Endothelial cell of umbilical vein (primary cell): ENCODE data around the gene DDX51. TPM values are rescaled to one million over a fixed set of nuclear protein-coding genes. Genes with fewer than 3 reads are reported as not detected.

ENCODE experiments used
- BruUV-seq: library from RNA; stranded (reverse); fragments of 400-500 nt; replicated peaks from 2 replicates; lab custom pipeline; 2021; lab: Mats Ljungman, UMichigan
- CTCF ChIA-PET: fragments of 300-600, 350-600 bp; sonication (Branson Sonifier 250); formaldehyde crosslinking; loops from one replicate; lab custom pipeline; 2021; ENCODE audit warnings: antibody characterized with exemption, inconsistent platforms; lab: Charles Lee
- POLR2A ChIA-PET: fragments of 300-600, 350-600 bp; sonication (Branson Sonifier 250); formaldehyde crosslinking; loops from one replicate; lab custom pipeline; 2021; ENCODE audit warnings: antibody characterized with exemption, inconsistent platforms; lab: Charles Lee
- DNase-seq: peaks from one replicate; pipeline ENCODE4 v3.0.0-alpha.2; 2011; ENCODE audit warnings: low read depth, low spot score
- FAIRE-seq: peaks from 2 replicates; lab custom pipeline; 2011; peaks lifted over from hg19 to GRCh38; lab: Jason Lieb, UNC
- H2AFZ ChIP-seq: 2 replicates; pipeline ENCODE4 v1.6.0; 2012; ENCODE audit warnings: low read depth, low read length, control low read depth, inconsistent platforms
- H3K27ac ChIP-seq: 2 replicates; pipeline ENCODE4 v1.5.1; 2011; ENCODE audit warnings: low read depth, mild to moderate bottlenecking, control low read depth, low read length, moderate library complexity; ENCODE audit not compliant: insufficient read depth
- H3K27me3 ChIP-seq, 2 experiments: 2 replicates each; pipeline versions ENCODE4 v1.6.0 to v1.6.1; 2011; ENCODE audit warnings: low read length in 2 of 2, mixed read lengths in 1 of 2; ENCODE audit not compliant: control insufficient read depth in 2 of 2, insufficient read depth in 2 of 2
- H3K36me3 ChIP-seq, 2 experiments: 2 replicates in 1 of 2; 3 replicates in 1 of 2; pipeline ENCODE4 v1.5.1; 2011; ENCODE audit warnings: low read length in 2 of 2, mild to moderate bottlenecking in 1 of 2, moderate library complexity in 1 of 2; ENCODE audit not compliant: control insufficient read depth in 2 of 2, insufficient read depth in 2 of 2; ENCODE audit errors: extremely low read depth in 1 of 2
- H3K4me1 ChIP-seq: 3 replicates; pipeline ENCODE4 v1.5.1; 2011; ENCODE audit warnings: mild to moderate bottlenecking, low read length; ENCODE audit not compliant: control insufficient read depth, insufficient read depth; ENCODE audit errors: extremely low read depth
- H3K4me2 ChIP-seq: 2 replicates; pipeline ENCODE4 v1.6.1; 2011; ENCODE audit warnings: low read length, control low read depth, mixed read lengths; ENCODE audit not compliant: insufficient read depth
- H3K4me3 ChIP-seq, 3 experiments: fragments of 200-600 bp in 1 of 3; sonication (generic), shearing (Covaris generic) in 1 of 3; replicated peaks in 1 of 3; 2 replicates each; pipeline ENCODE4 v1.5.1; 2011 to 2016; ENCODE audit warnings: control low read depth in 3 of 3, low read length in 3 of 3, mild to moderate bottlenecking in 2 of 3, inconsistent platforms in 1 of 3, low read depth in 1 of 3, moderate library complexity in 1 of 3; ENCODE audit not compliant: insufficient read depth in 1 of 3
- H3K79me2 ChIP-seq: 2 replicates; pipeline ENCODE4 v1.6.0; 2012; ENCODE audit warnings: low read length, inconsistent platforms; ENCODE audit not compliant: control insufficient read depth, insufficient read depth
- H3K9ac ChIP-seq: replicated peaks from 2 replicates; pipeline ENCODE3; 2011; ENCODE audit warnings: low read length, control low read depth; ENCODE audit not compliant: insufficient read depth; ENCODE audit errors: extremely low read depth
- H3K9me1 ChIP-seq: replicated peaks from 3 replicates; pipeline ENCODE4 v1.6.0; 2011; ENCODE audit warnings: mild to moderate bottlenecking, low read length; ENCODE audit not compliant: control insufficient read depth, insufficient read depth; ENCODE audit errors: extremely low read depth
- H3K9me3 ChIP-seq: replicated peaks from 2 replicates; pipeline ENCODE4 v1.5.1; 2012; ENCODE audit warnings: low read length, inconsistent platforms; ENCODE audit not compliant: control insufficient read depth, insufficient read depth
- H4K20me1 ChIP-seq: replicated peaks from 2 replicates; pipeline ENCODE3; 2011; ENCODE audit warnings: mild to moderate bottlenecking, low read length; ENCODE audit not compliant: control insufficient read depth, insufficient read depth; ENCODE audit errors: extremely low read depth
- CTCF ChIP-seq, 2 donors: IDR thresholded peaks; 1 replicate in 1 of 2; 2 replicates in 1 of 2; pipeline ENCODE4 v1.5.1; 2011; ENCODE audit warnings: low read length in 2 of 2, mild to moderate bottlenecking in 2 of 2, moderate library complexity in 2 of 2, control low read depth in 1 of 2, inconsistent platforms in 1 of 2, low read depth in 1 of 2; ENCODE audit not compliant: insufficient read depth in 1 of 2; ENCODE audit errors: extremely low read depth in 1 of 2
- EZH2 ChIP-seq: IDR thresholded peaks from 2 replicates; pipeline ENCODE4 v1.6.1; 2012; ENCODE audit warnings: borderline replicate concordance, low read depth, mild to moderate bottlenecking, moderate library complexity, low read length, inconsistent platforms; ENCODE audit not compliant: severe bottlenecking
- MYC ChIP-seq: IDR thresholded peaks from one replicate; pipeline ENCODE4 v1.6.1; 2011; ENCODE audit warnings: mild to moderate bottlenecking, low read depth, low read length
- POLR2A ChIP-seq: IDR thresholded peaks from 2 replicates; pipeline ENCODE4 v1.6.1; 2012; ENCODE audit warnings: low read depth, mild to moderate bottlenecking, control low read depth, low read length
- dilution Hi-C: fragments of 300-500 bp; cut with MboI; formaldehyde crosslinking; loops from one replicate; pipeline ENCODE4 v1.15.0; 2019; ENCODE audit warnings: low sequenced_read_pairs; ENCODE audit not compliant: extremely low pct_ligation_motif_present
- intact Hi-C: fragments of 100-400 bp; cut with micrococcal nuclease; formaldehyde crosslinking; loops from one replicate; pipeline ENCODE4 v1.10.0; 2022
- polyA plus RNA-seq, 4 experiments: library from polyadenylated mRNA; depleted of rRNA in 3 of 4; stranded (reverse) in 3 of 4; unstranded in 1 of 4; fragments of >200 nt; gene quantifications; 2 replicates each; pipeline versions ENCODE4 v1.2.1 to v1.2.3, GENCODE V29; 2011 to 2012; ENCODE audit warnings: missing spikeins in 1 of 4
- total RNA-seq: library from RNA; stranded (reverse); gene quantifications from 2 replicates; pipeline ENCODE4 v1.2.3, GENCODE V29; 2021

The DDX51 gene
- total and polyA plus RNA-seq, 2 donors (not counting 3 experiments of a cell fraction or from before 2014, with no cell fraction given), result 11.4 to 23.5 TPM

GRCh38 chr12:132095520-132096409, 48.4 kb downstream of the DDX51 start:
- POLR2A ChIA-PET, result no interaction called here
- no peaks in the 10 kb centered on the region for H3K9me3 ChIP-seq
- no peak overlapping the region for H3K4me3 ChIP-seq
- FAIRE-seq, result no peak
- no peaks in the 10 kb centered on the region for H3K4me1 ChIP-seq
- no peaks in the 10 kb centered on the region for H3K9me1 ChIP-seq
- BruUV-seq, result no TSS peak
- no peak overlapping the region for H2AFZ ChIP-seq
- intact Hi-C loops, result no loop called here
- no peaks in the 10 kb centered on the region for H4K20me1 ChIP-seq
- H3K9ac ChIP-seq, result no peak overlapping the region
- H3K4me2 ChIP-seq, result no peak overlapping the region
- no peak for TF ChIP-seq EZH2
- no peak for TF ChIP-seq MYC
- TF ChIP-seq POLR2A, result no peak
- no peak for TF ChIP-seq CTCF (IDR thresholded peaks at IDR 0.05; ENCODE audit: extremely low read depth in 1 of 2, insufficient read depth in 1 of 2, low read depth in 1 of 2, low read length in 2 of 2)
- DNase-seq, result no peak
- dilution Hi-C loops, result no loop called here
- CTCF ChIA-PET, result no interaction called here
- no peaks in the 10 kb centered on the region for H3K27me3 ChIP-seq
- no peak overlapping the region for H3K27ac ChIP-seq
- H3K79me2 ChIP-seq, result peaks cover 5% of the 10 kb centered on the region
- H3K36me3 ChIP-seq, result peaks cover 0 to 10% of the 10 kb centered on the region in 2 experiments
